Liver (tissue), 3 donors: ENCODE measurements around the gene RBM22.

Experiments used
- CTCF ChIP-seq: fragments of 150-350 bp; IDR thresholded peaks from 2 replicates; pipeline ENCODE4 v1.5.1; 2017; ENCODE audit warnings: improper control_type of control experiment, low read depth, low read length; ENCODE audit not compliant: missing input control
- FOXA1 ChIP-seq: IDR thresholded peaks from 2 replicates; pipeline ENCODE4 v1.6.1; 2016; ENCODE audit warnings: antibody characterized with exemption
- MAX ChIP-seq: IDR thresholded peaks from 2 replicates; pipeline ENCODE4 v1.6.1; 2016; ENCODE audit warnings: antibody characterized with exemption
- RAD21 ChIP-seq, 2 donors: IDR thresholded peaks; 2 replicates each; pipeline ENCODE4 v1.6.1; 2016; ENCODE audit warnings: antibody characterized with exemption in 2 of 2, mild to moderate bottlenecking in 2 of 2
- RXRA ChIP-seq, 2 donors: IDR thresholded peaks; 2 replicates each; pipeline ENCODE4 v1.6.1; 2017 to 2018; ENCODE audit warnings: antibody characterized with exemption in 2 of 2, mild to moderate bottlenecking in 1 of 2
- TAF1 ChIP-seq: conservative IDR thresholded peaks from 2 replicates; pipeline ENCODE4 v1.6.1; 2016; ENCODE audit warnings: antibody characterized with exemption, mild to moderate bottlenecking
- YY1 ChIP-seq: IDR thresholded peaks from 2 replicates; pipeline ENCODE4 v1.6.1; 2016; ENCODE audit warnings: antibody characterized with exemption, mild to moderate bottlenecking
- TF ChIP-seq, protein P1 (sequence below): IDR thresholded peaks from 2 replicates; pipeline ENCODE4 v1.6.1; 2016; ENCODE audit warnings: antibody characterized with exemption, mild to moderate bottlenecking
- donor health status: healthy.
- donor health status: healthy.

- TF ChIP-seq CTCF = no peak
- TF ChIP-seq FOXA1 = no peak
- TF ChIP-seq TAF1 = no peak
- no peak for TF ChIP-seq YY1
- TF ChIP-seq MAX = no peak
- no peak for TF ChIP-seq RAD21 (IDR thresholded peaks at IDR 0.05)
- TF ChIP-seq, protein P1, sequence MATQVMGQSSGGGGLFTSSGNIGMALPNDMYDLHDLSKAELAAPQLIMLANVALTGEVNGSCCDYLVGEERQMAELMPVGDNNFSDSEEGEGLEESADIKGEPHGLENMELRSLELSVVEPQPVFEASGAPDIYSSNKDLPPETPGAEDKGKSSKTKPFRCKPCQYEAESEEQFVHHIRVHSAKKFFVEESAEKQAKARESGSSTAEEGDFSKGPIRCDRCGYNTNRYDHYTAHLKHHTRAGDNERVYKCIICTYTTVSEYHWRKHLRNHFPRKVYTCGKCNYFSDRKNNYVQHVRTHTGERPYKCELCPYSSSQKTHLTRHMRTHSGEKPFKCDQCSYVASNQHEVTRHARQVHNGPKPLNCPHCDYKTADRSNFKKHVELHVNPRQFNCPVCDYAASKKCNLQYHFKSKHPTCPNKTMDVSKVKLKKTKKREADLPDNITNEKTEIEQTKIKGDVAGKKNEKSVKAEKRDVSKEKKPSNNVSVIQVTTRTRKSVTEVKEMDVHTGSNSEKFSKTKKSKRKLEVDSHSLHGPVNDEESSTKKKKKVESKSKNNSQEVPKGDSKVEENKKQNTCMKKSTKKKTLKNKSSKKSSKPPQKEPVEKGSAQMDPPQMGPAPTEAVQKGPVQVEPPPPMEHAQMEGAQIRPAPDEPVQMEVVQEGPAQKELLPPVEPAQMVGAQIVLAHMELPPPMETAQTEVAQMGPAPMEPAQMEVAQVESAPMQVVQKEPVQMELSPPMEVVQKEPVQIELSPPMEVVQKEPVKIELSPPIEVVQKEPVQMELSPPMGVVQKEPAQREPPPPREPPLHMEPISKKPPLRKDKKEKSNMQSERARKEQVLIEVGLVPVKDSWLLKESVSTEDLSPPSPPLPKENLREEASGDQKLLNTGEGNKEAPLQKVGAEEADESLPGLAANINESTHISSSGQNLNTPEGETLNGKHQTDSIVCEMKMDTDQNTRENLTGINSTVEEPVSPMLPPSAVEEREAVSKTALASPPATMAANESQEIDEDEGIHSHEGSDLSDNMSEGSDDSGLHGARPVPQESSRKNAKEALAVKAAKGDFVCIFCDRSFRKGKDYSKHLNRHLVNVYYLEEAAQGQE = no peak
- TF ChIP-seq RXRA (IDR thresholded peaks at IDR 0.05) = no peak
Observed at GRCh38 chr5:150662731-150663516, 37.9 kb downstream of the RBM22 start.
